Head of caudate nucleus (tissue), 42 donors: ENCODE measurements around the gene SRSF2.
"Not testable (repeated sequence)": the region's sequence is repeated elsewhere in the genome, so short reads cannot be mapped to it uniquely, and the experiment has no call there.

Experiments used
- DNase-seq, 42 donors: peaks; one replicate each; pipeline versions ENCODE4 v3.0.0 to v3.0.0-alpha.2; 2020 to 2021; ENCODE audit warnings: mixed read lengths in 7 of 42
- intact Hi-C: fragments of 100-400 bp; cut with DNase I; formaldehyde crosslinking; loops from one replicate; pipeline ENCODE4 v1.15.0; 2022

Gene SRSF2

GRCh38 chr17:76709951-76710862 is 26.9 kb downstream of the SRSF2 start:
- peak in 3 of 42 donors; percentile 26 to 59 (median 37) for DNase-seq

GRCh38 chr17:76709077-76709950 is 27.8 kb downstream of the SRSF2 start:
- intact Hi-C loops, result no loop called here
- peak in 37 of 42 donors; percentile 47 to 91 (median 70) for DNase-seq

More at GRCh38 chr17:76709951-76710862, 26.9 kb downstream of the SRSF2 start:
- intact Hi-C loops, result loop anchor here (2.0 kb wide), 1 partner anchor 17 kb away; the partner anchor contains the start of genes JMJD6 and METTL23

- intact Hi-C loops, result no loop called here
- DNase-seq, result peak; percentile 59 to 89 (median 78)
These were observed 28.9 kb downstream of the SRSF2 start for GRCh38 chr17:76707985-76708807.

- DNase-seq, result no peak
- intact Hi-C loops, result no loop called here
These were observed 30.3 kb downstream of the SRSF2 start for GRCh38 chr17:76706817-76707216.

- DNase-seq, result no peak
- intact Hi-C loops, result no loop called here
These were observed 32.3 kb downstream of the SRSF2 start for GRCh38 chr17:76704805-76705204.

GRCh38 chr17:76702941-76703637 is 34.0 kb downstream of the SRSF2 start:
- DNase-seq, result peak in 1 of 42 donors; percentile 33
- intact Hi-C loops, result no loop called here

- intact Hi-C loops, result no loop called here
- DNase-seq, result no peak
These were observed 35.1 kb downstream of the SRSF2 start for GRCh38 chr17:76702076-76702475.

- intact Hi-C loops, result no loop called here
- DNase-seq, result no peak
These were observed 35.6 kb downstream of the SRSF2 start for GRCh38 chr17:76701471-76701967.

- DNase-seq, result peak in 2 of 42 donors; percentile 30 to 35
- intact Hi-C loops, result no loop called here
These were observed 36.3 kb downstream of the SRSF2 start for GRCh38 chr17:76700617-76701470.

GRCh38 chr17:76700270-76700616 is 36.9 kb downstream of the SRSF2 start:
- intact Hi-C loops, result no loop called here
- no peak for DNase-seq

GRCh38 chr17:76698466-76698977 is 38.6 kb downstream of the SRSF2 start:
- DNase-seq, intact Hi-C loops: not testable (repeated sequence)

- DNase-seq, result peak in 11 of 42 donors; percentile 23 to 67 (median 51)
- intact Hi-C loops, result no loop called here
These were observed 39.2 kb downstream of the SRSF2 start for GRCh38 chr17:76697702-76698465.

- no peak for DNase-seq
- intact Hi-C loops, result no loop called here
These were observed 40.1 kb downstream of the SRSF2 start for GRCh38 chr17:76696763-76697701.

- peak in 6 of 42 donors; percentile 46 to 70 (median 53) for DNase-seq
- intact Hi-C loops, result no loop called here
These were observed 41.9 kb downstream of the SRSF2 start for GRCh38 chr17:76695059-76695831.
